Measurements from ENCODE around the gene ATP6V1E1. TPM values are rescaled to one million over a fixed set of nuclear protein-coding genes. Genes with fewer than 3 reads are reported as not detected.
A peak's percentile ranks its signal among the peaks of the same experiment; 100 is the strongest.
"Not testable (repeated sequence)": the region's sequence is repeated elsewhere in the genome, so short reads cannot be mapped to it uniquely, and the experiment has no call there.

ATP6V1E1 gene
- total RNA-seq, 1 donor, result 147 TPM

- peak overlapping the region; percentile 93 for H3K4me2 ChIP-seq (ENCODE audit: insufficient read depth, low read length)
- H3K4me3 ChIP-seq (ENCODE audit: insufficient read depth, low read length), result peak overlapping the region; percentile 95
- H4K20me1 ChIP-seq (ENCODE audit: insufficient read depth, low read length), result no peaks in the 10 kb centered on the region
- no peaks in the 10 kb centered on the region for H3K36me3 ChIP-seq (ENCODE audit: insufficient read depth, low read length)
- peaks cover 37% of the 10 kb centered on the region for H3K79me2 ChIP-seq (ENCODE audit: insufficient read depth, low read length)
- no peaks in the 10 kb centered on the region for H3K27me3 ChIP-seq (ENCODE audit: insufficient read depth, low read length)
- H3K27ac ChIP-seq (ENCODE audit: low read depth, low read length), result peak overlapping the region; percentile 95
- no peaks in the 10 kb centered on the region for H3K9me3 ChIP-seq (ENCODE audit: low read depth, low read length)
- peak; percentile 41 for DNase-seq (ENCODE audit: insufficient read length, low spot score, missing footprints)
- TF ChIP-seq, protein P1, sequence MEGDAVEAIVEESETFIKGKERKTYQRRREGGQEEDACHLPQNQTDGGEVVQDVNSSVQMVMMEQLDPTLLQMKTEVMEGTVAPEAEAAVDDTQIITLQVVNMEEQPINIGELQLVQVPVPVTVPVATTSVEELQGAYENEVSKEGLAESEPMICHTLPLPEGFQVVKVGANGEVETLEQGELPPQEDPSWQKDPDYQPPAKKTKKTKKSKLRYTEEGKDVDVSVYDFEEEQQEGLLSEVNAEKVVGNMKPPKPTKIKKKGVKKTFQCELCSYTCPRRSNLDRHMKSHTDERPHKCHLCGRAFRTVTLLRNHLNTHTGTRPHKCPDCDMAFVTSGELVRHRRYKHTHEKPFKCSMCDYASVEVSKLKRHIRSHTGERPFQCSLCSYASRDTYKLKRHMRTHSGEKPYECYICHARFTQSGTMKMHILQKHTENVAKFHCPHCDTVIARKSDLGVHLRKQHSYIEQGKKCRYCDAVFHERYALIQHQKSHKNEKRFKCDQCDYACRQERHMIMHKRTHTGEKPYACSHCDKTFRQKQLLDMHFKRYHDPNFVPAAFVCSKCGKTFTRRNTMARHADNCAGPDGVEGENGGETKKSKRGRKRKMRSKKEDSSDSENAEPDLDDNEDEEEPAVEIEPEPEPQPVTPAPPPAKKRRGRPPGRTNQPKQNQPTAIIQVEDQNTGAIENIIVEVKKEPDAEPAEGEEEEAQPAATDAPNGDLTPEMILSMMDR (IDR thresholded peaks at IDR 0.05; ENCODE audit: extremely low read depth, low read depth, low read length), result no peak
- peaks cover 16% of the 10 kb centered on the region for H3K4me1 ChIP-seq (ENCODE audit: insufficient read depth, low read length)
- peak overlapping the region; percentile 96 for H2AFZ ChIP-seq (ENCODE audit: low read length)
These were observed 9.1 kb upstream of the ATP6V1E1 start for GRCh38 chr22:17637490-17638181.

DNA sequence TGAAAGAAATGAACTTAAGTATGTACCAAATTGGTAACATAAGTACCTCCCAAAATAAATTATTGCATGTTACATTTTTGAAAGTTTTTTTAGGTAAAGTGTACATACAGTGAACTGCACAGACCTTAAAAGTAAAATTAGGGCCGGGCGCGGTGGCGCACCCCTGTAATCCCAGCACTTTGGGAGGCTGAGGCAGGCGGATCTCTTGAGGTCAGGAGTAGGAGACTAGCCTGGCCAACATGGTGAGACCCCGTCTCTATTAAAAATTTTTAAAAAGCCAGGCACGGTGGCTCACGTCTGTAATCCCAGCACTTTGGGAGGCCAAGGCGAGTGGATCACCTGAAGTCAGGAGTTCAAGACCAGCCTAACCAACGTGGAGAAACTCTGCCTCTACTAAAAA lies 8.3 kb upstream of the ATP6V1E1 start:
- H3K27me3 ChIP-seq (ENCODE audit: insufficient read depth, low read length); H3K36me3 ChIP-seq (ENCODE audit: insufficient read depth, low read length); H3K4me3 ChIP-seq (ENCODE audit: insufficient read depth, low read length); DNase-seq (ENCODE audit: insufficient read length, low spot score, missing footprints); H2AFZ ChIP-seq (ENCODE audit: low read length); H3K9me3 ChIP-seq (ENCODE audit: low read depth, low read length); H3K27ac ChIP-seq (ENCODE audit: low read depth, low read length); H3K4me2 ChIP-seq (ENCODE audit: insufficient read depth, low read length); H4K20me1 ChIP-seq (ENCODE audit: insufficient read depth, low read length): not testable (repeated sequence)
- H3K4me1 ChIP-seq (ENCODE audit: insufficient read depth, low read length), result peaks cover 20% of the 10 kb centered on the region
- peaks cover 29% of the 10 kb centered on the region for H3K79me2 ChIP-seq (ENCODE audit: insufficient read depth, low read length)

DNA sequence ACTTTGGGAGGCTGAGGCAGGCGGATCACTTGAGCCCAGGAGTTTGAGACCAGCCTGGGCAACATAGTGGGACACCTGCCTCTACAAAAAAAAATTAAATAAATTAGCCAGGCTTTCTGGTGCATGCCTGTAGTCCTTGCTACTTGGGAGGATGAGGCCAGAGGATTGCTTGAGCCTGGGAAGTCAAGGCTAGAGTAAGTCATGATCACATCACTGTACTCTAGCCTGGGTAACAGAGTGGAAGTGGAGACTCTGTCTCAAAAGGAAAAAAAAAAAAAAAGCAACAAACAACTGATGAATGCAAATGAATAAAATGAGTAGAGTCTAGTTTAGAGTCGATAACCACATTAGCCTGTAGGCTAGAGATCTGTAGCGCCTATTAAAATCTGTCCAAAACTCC lies 6.1 kb upstream of the ATP6V1E1 start:
- Histone ChIP-seq H3K79me2 (ENCODE audit: insufficient read depth, low read length) (peaks cover 10% of the 10 kb centered on the region), H3K27me3 (ENCODE audit: insufficient read depth, low read length) (no peaks in the 10 kb centered on the region), H3K4me3 (ENCODE audit: insufficient read depth, low read length) (no peak overlapping the region), H3K36me3 (ENCODE audit: insufficient read depth, low read length) (no peaks in the 10 kb centered on the region), H3K4me2 (ENCODE audit: insufficient read depth, low read length) (no peak overlapping the region), H3K9me3 (ENCODE audit: low read depth, low read length) (no peaks in the 10 kb centered on the region), H4K20me1 (ENCODE audit: insufficient read depth, low read length) (no peaks in the 10 kb centered on the region), H3K4me1 (ENCODE audit: insufficient read depth, low read length) (peaks cover 20% of the 10 kb centered on the region), H3K27ac (ENCODE audit: low read depth, low read length) (no peak overlapping the region), H2AFZ (ENCODE audit: low read length) (no peak overlapping the region)
- peak; percentile 54 for DNase-seq (ENCODE audit: insufficient read length, low spot score, missing footprints)
- TF ChIP-seq, protein P1 (IDR thresholded peaks at IDR 0.05; ENCODE audit: extremely low read depth, low read depth, low read length), result no peak

- Histone ChIP-seq H3K4me1 (ENCODE audit: insufficient read depth, low read length) (peaks cover 23% of the 10 kb centered on the region), H3K4me3 (ENCODE audit: insufficient read depth, low read length) (no peak overlapping the region), H3K9me3 (ENCODE audit: low read depth, low read length) (no peaks in the 10 kb centered on the region), H4K20me1 (ENCODE audit: insufficient read depth, low read length) (no peaks in the 10 kb centered on the region), H3K36me3 (ENCODE audit: insufficient read depth, low read length) (no peaks in the 10 kb centered on the region), H3K79me2 (ENCODE audit: insufficient read depth, low read length) (peaks cover 3% of the 10 kb centered on the region), H3K27me3 (ENCODE audit: insufficient read depth, low read length) (no peaks in the 10 kb centered on the region), H3K4me2 (ENCODE audit: insufficient read depth, low read length) (no peak overlapping the region), H3K27ac (ENCODE audit: low read depth, low read length) (peak overlapping the region; percentile 69), H2AFZ (ENCODE audit: low read length) (no peak overlapping the region)
- TF ChIP-seq, protein P1 (IDR thresholded peaks at IDR 0.05; ENCODE audit: extremely low read depth, low read depth, low read length), result no peak
- peak; percentile 5 for DNase-seq (ENCODE audit: insufficient read length, low spot score, missing footprints)
These were observed 5.4 kb upstream of the ATP6V1E1 start for GRCh38 chr22:17633998-17634323.
